HFFc6 (cell line): ENCODE results near the gene KCNIP4. TPM values are rescaled to one million over a fixed set of nuclear protein-coding genes. Genes with fewer than 3 reads are reported as not detected.

Experiments
- DNase-seq: peaks from one replicate; pipeline ENCODE4 v3.0.0-alpha.2; 2018
- H3K27ac Mint-ChIP-seq: 2 replicates; pipeline ENCODE4 v1.8.0; 2020; ENCODE audit warnings: mild to moderate bottlenecking, mixed read lengths
- H3K27me3 Mint-ChIP-seq: 2 replicates; pipeline ENCODE4 v1.8.0; 2021; ENCODE audit warnings: mild to moderate bottlenecking, moderate library complexity, mixed read lengths; ENCODE audit not compliant: insufficient read depth
- H3K36me3 Mint-ChIP-seq: 2 replicates; pipeline ENCODE4 v1.8.0; 2021; ENCODE audit warnings: low read depth, mixed read lengths
- H3K4me1 Mint-ChIP-seq: 2 replicates; pipeline ENCODE4 v1.8.0; 2020; ENCODE audit warnings: low read depth, mixed read lengths
- H3K4me3 Mint-ChIP-seq: 2 replicates; pipeline ENCODE4 v1.8.0; 2020; ENCODE audit warnings: mild to moderate bottlenecking, moderate library complexity, mixed read lengths
- H3K9me3 Mint-ChIP-seq: 2 replicates; pipeline ENCODE4 v1.8.0; 2020; ENCODE audit warnings: mild to moderate bottlenecking, mixed read lengths
- CTCF ChIP-seq: fragments of 200-600 bp; sonication (generic); IDR thresholded peaks from 2 replicates; pipeline ENCODE4 v1.5.0; 2021; ENCODE audit warnings: antibody characterized with exemption, mild to moderate bottlenecking
- total RNA-seq, 6 experiments: library from RNA; stranded (reverse); fragmentation: NEBNext Ultra II Directional; extraction: Animal tissue kit (Norgen Biotek cat#: 25700); gene quantifications; 2 replicates in 1 of 6; 3 replicates in 5 of 6; pipeline ENCODE4 v1.2.3, GENCODE V29; 2021

KCNIP4 gene
- total RNA-seq, 6 experiments from 2014 or later: not detected

- no peak for DNase-seq
- no peak for TF ChIP-seq CTCF
- H3K36me3 Mint-ChIP-seq: peaks cover 4% of the 10 kb centered on the region; the same call in 1 of the 2 replicates
- no peaks in the 10 kb centered on the region; the same call in none of the 2 replicates for H3K27me3 Mint-ChIP-seq
- H3K9me3 Mint-ChIP-seq: peaks cover 9% of the 10 kb centered on the region
- H3K27ac Mint-ChIP-seq: no peak overlapping the region
- H3K4me3 Mint-ChIP-seq: no peak overlapping the region
- peaks cover 30% of the 10 kb centered on the region for H3K4me1 Mint-ChIP-seq
Observed at GRCh38 chr4:21893136-21893535, 55.4 kb downstream of the KCNIP4 start.

- no peaks in the 10 kb centered on the region for H3K9me3 Mint-ChIP-seq
- no peak for DNase-seq
- H3K4me1 Mint-ChIP-seq: peaks cover 52% of the 10 kb centered on the region
- TF ChIP-seq CTCF: no peak
- no peaks in the 10 kb centered on the region; the same call in 1 of the 2 replicates for H3K27me3 Mint-ChIP-seq
- no peaks in the 10 kb centered on the region for H3K36me3 Mint-ChIP-seq
- H3K4me3 Mint-ChIP-seq: no peak overlapping the region
- H3K27ac Mint-ChIP-seq: no peak overlapping the region
Observed at GRCh38 chr4:21890231-21890630, 58.3 kb downstream of the KCNIP4 start.

GRCh38 chr4:21888195-21888976 is 60.2 kb downstream of the KCNIP4 start:
- Mint-ChIP-seq H3K4me1 (peaks cover 58% of the 10 kb centered on the region), H3K36me3 (0 out of 2 replicates have a peak, but pooled peaks cover 9% of the 10 kb centered on the region), H3K4me3 (peak overlapping the region; percentile 38), H3K9me3 (no peaks in the 10 kb centered on the region), H3K27me3 (no peaks in the 10 kb centered on the region; the same call in 1 of the 2 replicates), H3K27ac (peak overlapping the region; percentile 87)
- no peak for TF ChIP-seq CTCF
- peak; percentile 96 for DNase-seq

- H3K4me3 Mint-ChIP-seq: peak overlapping the region; percentile 17; the same call in 1 of the 2 replicates
- 0 out of 2 replicates have a peak, but pooled peaks cover 9% of the 10 kb centered on the region for H3K36me3 Mint-ChIP-seq
- no peak for TF ChIP-seq CTCF
- H3K9me3 Mint-ChIP-seq: no peaks in the 10 kb centered on the region
- DNase-seq: no peak
- no peaks in the 10 kb centered on the region; the same call in 1 of the 2 replicates for H3K27me3 Mint-ChIP-seq
- peaks cover 59% of the 10 kb centered on the region for H3K4me1 Mint-ChIP-seq
- H3K27ac Mint-ChIP-seq: peak overlapping the region; percentile 87
Observed at GRCh38 chr4:21887481-21887880, 61.1 kb downstream of the KCNIP4 start.

GRCh38 chr4:21885770-21886169 is 62.8 kb downstream of the KCNIP4 start:
- Mint-ChIP-seq H3K36me3 (0 out of 2 replicates have a peak, but pooled peaks cover 9% of the 10 kb centered on the region), H3K4me1 (peaks cover 70% of the 10 kb centered on the region), H3K27me3 (no peaks in the 10 kb centered on the region; the same call in 1 of the 2 replicates), H3K4me3 (no peak overlapping the region), H3K9me3 (no peaks in the 10 kb centered on the region), H3K27ac (peak overlapping the region; percentile 16; the same call in 1 of the 2 replicates)
- no peak for DNase-seq
- no peak for TF ChIP-seq CTCF
